AG20443 (cell line): ENCODE results near the gene CUX1.
A peak's percentile ranks its signal among the peaks of the same experiment; 100 is the strongest.

ENCODE experiments used
- DNase-seq: peaks from one replicate; pipeline ENCODE4 v3.0.0; 2012; ENCODE audit warnings: low spot score, mixed read lengths

The CUX1 gene

GRCh38 chr7:101937717-101938514 lies 120.5 kb downstream of the CUX1 start:
- no peak for DNase-seq

GRCh38 chr7:101939136-101939695 lies 121.8 kb downstream of the CUX1 start:
- no peak for DNase-seq

GRCh38 chr7:101940151-101940550 lies 122.7 kb downstream of the CUX1 start:
- DNase-seq, result no peak

GRCh38 chr7:101940830-101941229 lies 123.4 kb downstream of the CUX1 start:
- no peak for DNase-seq

DNA sequence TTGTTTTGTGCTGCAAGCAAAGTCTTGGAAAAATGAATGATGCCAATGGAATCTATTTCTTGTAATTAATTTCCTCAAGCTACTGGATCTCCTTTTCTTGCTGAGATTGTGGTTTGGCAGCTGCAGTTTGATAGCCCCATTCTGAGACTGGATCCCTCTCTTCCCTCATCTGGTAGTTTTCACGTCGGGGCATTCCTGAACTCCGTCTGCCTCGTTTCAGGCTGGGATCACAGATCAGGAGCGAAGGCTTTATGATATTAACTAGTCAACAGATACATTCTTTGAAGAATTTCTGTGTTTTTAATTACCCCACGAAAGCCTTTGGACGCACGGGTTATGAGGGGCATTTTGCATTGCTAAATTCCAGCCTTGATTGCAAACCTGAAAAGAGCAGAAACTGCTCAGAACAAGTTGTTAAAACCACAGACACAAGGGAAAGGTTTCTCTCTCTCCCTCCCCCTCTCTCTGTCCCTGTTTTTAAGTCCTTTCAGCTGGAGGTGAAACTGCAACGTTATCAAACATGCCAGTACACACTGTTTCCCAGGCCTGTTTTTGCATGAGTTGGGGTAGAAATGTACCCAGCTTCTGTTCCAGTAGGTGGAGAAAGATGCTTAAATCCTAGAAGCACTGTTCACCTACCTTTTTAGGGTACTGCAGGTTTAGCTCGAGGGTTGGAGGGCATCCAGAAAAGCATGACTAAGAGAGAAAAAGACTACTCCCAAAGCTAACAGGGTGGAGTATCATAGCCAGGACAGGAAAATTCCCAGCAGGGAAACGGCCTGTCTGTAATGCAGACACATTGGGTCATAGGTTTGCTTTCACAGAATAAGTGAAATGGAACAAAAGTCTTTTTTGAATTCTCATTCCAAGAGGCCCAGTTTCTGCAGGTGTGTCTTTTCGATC lies 124.3 kb downstream of the CUX1 start:
- peak; percentile 67 for DNase-seq

- no peak for DNase-seq
Observed at GRCh38 chr7:101942603-101943210, 125.3 kb downstream of the CUX1 start.

- no peak for DNase-seq
Observed at GRCh38 chr7:101943306-101943705, 125.9 kb downstream of the CUX1 start.

- DNase-seq, result no peak
Observed at GRCh38 chr7:101943889-101944600, 126.6 kb downstream of the CUX1 start.

GRCh38 chr7:101944611-101945010 lies 127.2 kb downstream of the CUX1 start:
- no peak for DNase-seq

DNA sequence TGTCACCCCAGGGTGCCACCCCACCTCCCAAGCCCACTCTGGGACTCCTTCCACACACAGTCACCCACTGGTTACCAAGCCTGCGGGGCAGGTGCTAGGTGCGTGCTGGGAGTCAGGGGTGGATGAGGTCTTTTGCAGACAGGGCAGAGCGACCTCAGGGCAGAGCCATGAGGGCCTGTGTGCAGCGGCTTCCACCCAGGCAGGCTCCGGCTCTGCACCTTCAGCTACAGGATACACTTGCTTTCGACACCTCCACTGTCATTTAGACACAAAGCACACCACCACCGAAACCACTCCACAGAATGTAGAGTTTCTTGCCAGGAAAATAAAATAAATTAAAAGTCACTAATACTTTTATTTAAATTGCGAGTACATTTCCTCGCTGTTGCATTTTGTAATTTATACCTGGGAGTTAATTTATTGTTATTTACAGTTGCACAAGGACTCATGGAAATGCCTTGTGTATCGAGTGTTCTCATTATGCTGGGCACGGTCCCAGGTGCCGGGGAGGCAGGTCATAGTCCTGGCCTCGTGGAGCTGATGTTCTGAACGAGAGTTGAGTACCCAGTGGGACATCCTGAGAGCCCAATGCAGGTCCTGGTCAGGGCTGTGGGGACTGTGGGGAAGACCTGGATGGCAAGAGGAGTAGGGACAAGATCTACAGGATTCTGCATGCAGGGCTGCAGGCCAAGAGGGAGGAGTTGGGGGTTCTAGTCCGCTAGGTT lies 127.8 kb downstream of the CUX1 start:
- DNase-seq, result no peak

DNA sequence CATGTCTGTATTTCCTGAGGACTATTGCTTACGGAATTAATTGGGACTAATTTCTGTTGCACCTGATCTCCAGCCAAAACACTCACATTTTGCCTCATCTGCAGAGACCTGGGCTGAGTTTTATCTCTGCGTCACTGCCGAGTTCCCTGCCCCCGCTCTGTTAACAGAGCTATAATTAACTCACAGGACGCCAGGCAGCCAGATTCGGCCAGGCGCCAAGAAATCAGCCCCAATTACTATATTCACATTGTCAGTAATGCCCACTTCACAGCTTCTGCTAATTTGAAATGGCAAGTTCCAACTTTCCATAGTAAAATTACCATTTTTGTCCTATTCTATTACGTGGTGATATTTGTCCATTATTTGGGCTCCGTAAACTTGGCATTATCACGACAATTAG lies 130.5 kb downstream of the CUX1 start:
- DNase-seq, result no peak

DNA sequence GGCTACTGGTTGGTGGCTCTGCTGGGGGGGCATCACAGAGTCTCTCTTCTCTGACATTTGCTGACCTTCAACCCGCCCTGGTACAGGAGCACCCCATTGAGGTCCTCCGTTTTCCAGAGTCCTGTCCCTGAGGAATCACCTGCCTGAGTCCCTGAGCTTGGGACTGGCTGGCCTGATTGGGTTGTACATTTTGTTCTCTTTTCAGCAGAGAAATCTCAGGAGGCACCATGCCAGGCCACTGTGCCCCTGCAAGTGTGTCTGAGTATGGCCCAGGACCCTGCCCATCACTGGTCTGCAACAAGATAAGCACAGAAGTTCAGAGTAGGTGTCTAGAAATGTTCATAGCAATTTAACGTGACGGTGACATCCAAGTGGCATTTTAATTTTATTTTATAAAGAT lies 131.2 kb downstream of the CUX1 start:
- no peak for DNase-seq

GRCh38 chr7:101950450-101951119 lies 133.2 kb downstream of the CUX1 start:
- peak; percentile 51 for DNase-seq

DNA sequence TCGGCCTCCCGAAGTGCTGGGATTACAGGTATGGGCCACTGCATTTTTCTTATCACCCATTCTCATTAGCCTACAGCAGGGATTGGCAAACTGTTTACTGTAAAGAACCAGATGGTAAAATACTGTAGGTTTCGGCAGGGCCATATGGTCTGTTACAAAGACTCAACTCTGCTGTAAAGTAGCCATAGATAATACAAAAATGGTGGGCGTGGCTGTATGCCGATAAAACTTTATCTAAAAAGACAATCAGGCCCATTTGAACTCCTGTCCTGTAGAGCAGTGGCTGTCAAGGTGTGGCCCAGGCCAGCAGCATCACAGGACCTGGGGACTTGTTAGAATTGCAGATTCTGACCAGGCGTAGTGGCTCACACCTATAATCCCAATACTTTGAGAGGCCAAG lies 134.3 kb downstream of the CUX1 start:
- no peak for DNase-seq

GRCh38 chr7:101952355-101953247 lies 135.2 kb downstream of the CUX1 start:
- DNase-seq, result peak; percentile 80

DNA sequence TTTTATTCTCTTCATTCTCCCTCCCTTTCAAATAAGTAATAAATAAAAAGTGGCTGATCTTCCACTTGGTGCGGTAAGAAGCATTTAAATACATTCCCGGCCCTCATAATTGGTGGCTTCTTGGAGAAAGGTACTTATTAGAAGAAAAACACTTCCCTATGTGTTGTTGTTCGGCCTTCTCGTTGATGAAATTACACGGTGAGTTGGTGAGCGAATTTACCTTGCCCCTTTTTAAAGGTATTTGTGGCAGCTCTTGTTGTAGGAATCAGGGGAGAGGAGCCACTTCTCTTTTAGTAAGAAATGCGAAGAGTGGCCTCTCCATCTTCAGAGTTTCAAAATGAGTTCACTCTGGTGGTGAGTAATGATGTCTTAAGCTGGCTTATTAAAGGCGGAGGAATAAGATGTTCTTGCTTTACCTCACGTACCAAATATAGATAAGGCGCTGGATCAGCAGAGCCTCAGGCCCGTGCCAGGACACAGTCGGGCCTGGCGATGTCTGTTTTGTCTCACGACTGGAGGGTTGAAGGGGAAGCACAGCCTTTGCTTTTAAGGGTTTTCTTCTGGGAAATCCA lies 135.9 kb downstream of the CUX1 start:
- peak; percentile 41 for DNase-seq

DNA sequence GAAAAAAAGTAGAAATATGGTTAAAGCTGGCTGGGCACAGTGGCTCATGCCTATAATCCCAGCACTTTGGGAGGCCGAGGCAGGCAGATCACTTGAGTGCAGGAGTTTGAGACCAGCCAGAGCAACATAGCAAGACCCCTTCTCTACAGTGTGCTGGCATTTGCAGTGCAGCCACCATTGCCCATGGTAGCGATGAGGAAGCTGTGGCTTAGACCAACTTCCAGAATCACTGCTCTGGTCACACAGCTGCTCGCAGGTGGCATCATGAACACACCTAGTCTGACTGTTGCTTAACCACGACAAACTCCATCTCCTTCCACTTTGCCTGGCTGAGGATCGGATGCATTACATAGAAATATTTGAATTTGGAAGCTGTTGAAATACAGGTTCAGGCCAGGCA lies 137.1 kb downstream of the CUX1 start:
- no peak for DNase-seq

DNA sequence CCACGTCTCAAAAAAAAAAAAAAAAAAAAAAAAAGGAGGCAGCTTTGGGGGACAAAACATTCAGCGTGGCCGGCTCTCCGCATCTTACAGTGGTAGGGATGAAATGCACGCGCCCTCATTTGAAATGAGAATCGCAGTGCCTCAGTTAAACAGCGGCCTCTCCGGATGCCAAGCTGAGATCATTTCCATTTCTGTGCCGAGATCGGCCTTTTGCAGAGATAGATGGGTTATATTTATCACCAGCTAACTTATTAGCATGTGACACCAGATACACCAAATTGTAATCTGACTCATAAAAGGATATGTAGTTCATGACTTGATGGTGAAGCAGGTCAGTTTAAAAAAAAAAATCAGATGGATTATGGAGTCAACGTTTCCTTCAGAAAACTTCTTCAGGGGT lies 138.7 kb downstream of the CUX1 start:
- no peak for DNase-seq
